Adrenal gland (tissue), 12 donors: ENCODE data around the gene GTF2A2. TPM values are rescaled to one million over a fixed set of nuclear protein-coding genes. Genes with fewer than 3 reads are reported as not detected.

Source experiments
- DNase-seq, 7 donors: peaks; one replicate each; pipeline ENCODE4 v3.0.0-alpha.2; 2019 to 2020
- H3K27ac ChIP-seq, 5 donors: fragments of 200-600 bp; sonication (generic) in 4 of 5; 1 replicate in 3 of 5; 2 replicates in 2 of 5; pipeline versions ENCODE4 v1.5.1 to v1.8.0; 2016 to 2020; ENCODE audit warnings: mild to moderate bottlenecking in 1 of 5
- H3K27me3 ChIP-seq: fragments of 200-600 bp; 2 replicates; pipeline ENCODE4 v1.8.0; 2021
- H3K36me3 ChIP-seq, 2 donors: fragments of 200-600 bp; replicated peaks in 1 of 2; 1 replicate in 1 of 2; 2 replicates in 1 of 2; pipeline versions ENCODE4 v1.5.1 to v1.8.0; 2018 to 2022
- H3K4me1 ChIP-seq, 2 donors: fragments of 200-600 bp; replicated peaks in 1 of 2; 1 replicate in 1 of 2; 2 replicates in 1 of 2; pipeline versions ENCODE4 v1.5.1 to v1.8.0; 2018 to 2021
- H3K4me3 ChIP-seq, 4 donors: fragments of 200-600 bp; sonication (generic) in 3 of 4; one replicate each; pipeline ENCODE4 v1.5.1; 2016 to 2018
- H3K9me3 ChIP-seq, 3 donors: fragments of 200-600 bp; sonication (generic) in 1 of 3; replicated peaks in 1 of 3; 1 replicate in 2 of 3; 2 replicates in 1 of 3; pipeline versions ENCODE4 v1.5.1 to v1.8.0; 2016 to 2021
- POLR2A ChIP-seq, 2 donors: fragments of 450-650 bp; IDR thresholded peaks; one replicate each; pipeline ENCODE4 v1.6.1; 2017; ENCODE audit warnings: antibody characterized with exemption in 2 of 2, mild to moderate bottlenecking in 2 of 2, moderate library complexity in 1 of 2
- WGBS, 4 donors: extraction: QIAGEN DNeasy Blood & Tissue Kit in 2 of 4; methylation state at CpG; one replicate each; pipeline versions ENCODE4 v1.1.5 to v1.1.7; 2013 to 2017; 5-methylcytosine and 5-hydroxymethylcytosine counted together
- intact Hi-C, 2 donors: fragments of 100-400 bp; cut with DNase I; formaldehyde crosslinking; loops; one replicate each; pipeline versions ENCODE4 v1.14.1 to v1.15.0; 2022 to 2023
- polyA plus RNA-seq, 3 donors: library from polyadenylated mRNA; stranded (reverse); fragments of 200-250 nt in 2 of 3; fragments of 350-450 nt in 1 of 3; fragmentation: Illumina TruSeq in 1 of 3; extraction: RNeasy Lipid Tissue Mini Kit (QIAGEN cat#74804) in 1 of 3; gene quantifications; one replicate each; pipeline ENCODE4 v1.2.3, GENCODE V29; 2013 to 2014
- total RNA-seq, 9 donors: library from RNA; depleted of rRNA in 4 of 9; stranded (reverse); fragments of >200 nt in 4 of 9; fragments of 120-200 nt in 1 of 9; fragmentation: NEBNext Ultra II Directional in 1 of 9; extraction: Animal tissue kit (Norgen Biotek cat#: 25700) in 1 of 9; gene quantifications; one replicate each; pipeline versions ENCODE4 v1.1.0 to v1.2.4, GENCODE V29; 2013 to 2023
- TF ChIP-seq, protein P1 (sequence below), 6 experiments: fragments of 450-650 bp in 4 of 6; fragments of 200-600 bp in 2 of 6; sonication (generic) in 1 of 6; IDR thresholded peaks; 1 replicate in 5 of 6; 2 replicates in 1 of 6; pipeline versions ENCODE4 v1.5.1 to v1.8.0; 2016 to 2021; ENCODE audit warnings: antibody characterized with exemption in 6 of 6, mild to moderate bottlenecking in 2 of 6, moderate library complexity in 1 of 6
- donor health status: healthy with polysubstance abuse.
- donor health status: Bipolar disorder and iron deficiency.
- donor health status: DM: yes; HTN: yes; CAD: no.
- donor health status: DM: no; HTN: no; CAD: no.
- donor health status: DM: no; HTN: no; CAD: no.
- donor health status: DM: yes; HTN: yes; CAD: no.

The GTF2A2 gene
- total and polyA plus RNA-seq, 12 donors = 34.8 to 737 (median 105) TPM

- no peaks in the 10 kb centered on the region for H3K9me3 ChIP-seq
- TF ChIP-seq POLR2A (IDR thresholded peaks at IDR 0.05) = no peak
- TF ChIP-seq, protein P1, sequence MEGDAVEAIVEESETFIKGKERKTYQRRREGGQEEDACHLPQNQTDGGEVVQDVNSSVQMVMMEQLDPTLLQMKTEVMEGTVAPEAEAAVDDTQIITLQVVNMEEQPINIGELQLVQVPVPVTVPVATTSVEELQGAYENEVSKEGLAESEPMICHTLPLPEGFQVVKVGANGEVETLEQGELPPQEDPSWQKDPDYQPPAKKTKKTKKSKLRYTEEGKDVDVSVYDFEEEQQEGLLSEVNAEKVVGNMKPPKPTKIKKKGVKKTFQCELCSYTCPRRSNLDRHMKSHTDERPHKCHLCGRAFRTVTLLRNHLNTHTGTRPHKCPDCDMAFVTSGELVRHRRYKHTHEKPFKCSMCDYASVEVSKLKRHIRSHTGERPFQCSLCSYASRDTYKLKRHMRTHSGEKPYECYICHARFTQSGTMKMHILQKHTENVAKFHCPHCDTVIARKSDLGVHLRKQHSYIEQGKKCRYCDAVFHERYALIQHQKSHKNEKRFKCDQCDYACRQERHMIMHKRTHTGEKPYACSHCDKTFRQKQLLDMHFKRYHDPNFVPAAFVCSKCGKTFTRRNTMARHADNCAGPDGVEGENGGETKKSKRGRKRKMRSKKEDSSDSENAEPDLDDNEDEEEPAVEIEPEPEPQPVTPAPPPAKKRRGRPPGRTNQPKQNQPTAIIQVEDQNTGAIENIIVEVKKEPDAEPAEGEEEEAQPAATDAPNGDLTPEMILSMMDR (IDR thresholded peaks at IDR 0.05) = no peak
- WGBS, 4 donors = 70 to 88% (median 84%) methylated on average over 7 of the region's 7 CpGs
- no peak overlapping the region for H3K4me3 ChIP-seq
- no peaks in the 10 kb centered on the region for H3K36me3 ChIP-seq
- H3K27me3 ChIP-seq = no peaks in the 10 kb centered on the region
- peak overlapping the region in 2 of 5 donors; percentile 11 to 83 for H3K27ac ChIP-seq
- no peak for DNase-seq
- intact Hi-C loops = no loop called here
- H3K4me1 ChIP-seq = peaks cover 0 to 5% of the 10 kb centered on the region in 2 donors
Observed at GRCh38 chr15:59595434-59595915, 61.8 kb downstream of the GTF2A2 start.

DNA sequence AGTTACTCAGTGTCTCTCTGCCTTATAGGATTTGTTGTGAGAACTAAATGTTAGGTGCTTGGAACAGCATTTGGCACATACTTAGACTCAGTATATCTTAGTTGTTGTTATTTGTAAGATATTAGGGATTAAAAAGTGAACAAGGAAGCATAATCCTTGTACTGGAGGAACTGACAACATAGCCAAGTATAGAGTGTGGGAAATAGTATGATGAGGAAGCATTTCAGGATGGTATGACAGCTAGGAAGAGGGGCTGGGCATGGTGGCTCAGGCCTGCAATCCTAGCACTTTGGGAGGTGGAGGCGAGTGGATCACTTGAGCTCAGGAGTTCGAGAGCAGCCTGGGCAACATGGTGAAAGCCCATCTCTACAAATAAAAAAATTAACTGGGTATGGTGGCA, 62.3 kb downstream of the GTF2A2 start:
- Histone ChIP-seq H3K36me3 (no peaks in the 10 kb centered on the region), H3K27me3 (no peaks in the 10 kb centered on the region), H3K9me3 (no peaks in the 10 kb centered on the region), H3K27ac (peak overlapping the region in 4 of 5 donors; percentile 11 to 83 (median 55)), H3K4me1 (peaks cover 0 to 5% of the 10 kb centered on the region in 2 donors), H3K4me3 (no peak overlapping the region)
- no peak for DNase-seq
- intact Hi-C loops = no loop called here
- TF ChIP-seq, protein P1 (IDR thresholded peaks at IDR 0.05) = no peak
- TF ChIP-seq POLR2A (IDR thresholded peaks at IDR 0.05) = no peak
- 90 to 100% (median 95%) methylated on average over 2 of the region's 2 CpGs for WGBS, 4 donors

GRCh38 chr15:59594493-59594942, 62.8 kb downstream of the GTF2A2 start:
- 39 to 56% (median 45%) methylated on average over 3 of the region's 3 CpGs for WGBS, 4 donors

DNA sequence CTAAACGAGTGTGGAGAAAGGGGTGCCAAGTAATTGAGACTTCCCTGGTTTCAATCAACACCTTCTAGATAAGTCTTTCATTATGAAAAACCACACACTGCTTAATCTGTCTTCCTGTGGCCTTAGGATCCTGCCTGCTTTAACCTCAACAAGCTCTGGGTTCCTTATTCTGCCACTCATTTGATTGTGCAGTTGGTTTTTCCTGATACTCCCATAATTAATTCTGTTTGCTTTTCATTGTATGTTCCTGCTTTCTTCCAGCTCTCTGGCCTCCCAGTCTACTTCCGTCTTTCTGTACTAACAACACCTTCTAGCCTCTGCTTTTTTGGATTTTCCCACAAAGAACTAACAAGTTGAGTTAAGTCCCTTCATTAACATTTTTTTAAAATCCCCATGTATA, 66.0 kb downstream of the GTF2A2 start:
- intact Hi-C loops = no loop called here
- TF ChIP-seq, protein P1 (IDR thresholded peaks at IDR 0.05) = no peak
- TF ChIP-seq POLR2A (IDR thresholded peaks at IDR 0.05) = no peak
- no peaks in the 10 kb centered on the region for H3K27me3 ChIP-seq
- WGBS, 4 donors = 39 to 60% (median 53%) methylated on average over 2 of the region's 2 CpGs
- no peak overlapping the region for H3K4me3 ChIP-seq
- no peak overlapping the region for H3K27ac ChIP-seq
- DNase-seq = no peak
- no peaks in the 10 kb centered on the region for H3K9me3 ChIP-seq
- peaks cover 0 to 5% of the 10 kb centered on the region in 2 donors for H3K4me1 ChIP-seq
- H3K36me3 ChIP-seq = no peaks in the 10 kb centered on the region

More at GRCh38 chr15:59594493-59594942, 62.8 kb downstream of the GTF2A2 start:
- H3K9me3 ChIP-seq = no peaks in the 10 kb centered on the region
- H3K27ac ChIP-seq = peak overlapping the region in 4 of 5 donors; percentile 11 to 83 (median 55)
- no peaks in the 10 kb centered on the region for H3K27me3 ChIP-seq
- TF ChIP-seq POLR2A (IDR thresholded peaks at IDR 0.05) = no peak
- TF ChIP-seq, protein P1 (IDR thresholded peaks at IDR 0.05) = no peak
- no peaks in the 10 kb centered on the region for H3K36me3 ChIP-seq
- DNase-seq = peak; percentile 36 to 69 (median 58)
- peaks cover 0 to 5% of the 10 kb centered on the region in 2 donors for H3K4me1 ChIP-seq
- H3K4me3 ChIP-seq = no peak overlapping the region
- intact Hi-C loops = no loop called here
